GM23248 (cell line): ENCODE data around the gene COASY. TPM values are rescaled to one million over a fixed set of nuclear protein-coding genes. Genes with fewer than 3 reads are reported as not detected.

Experiments used
- DNase-seq: peaks from one replicate; pipeline ENCODE4 v3.0.0-alpha.2; 2015
- H2AFZ ChIP-seq: fragments of 200-600 bp; sonication (generic); 2 replicates; pipeline ENCODE4 v1.6.1; 2016; ENCODE audit warnings: antibody characterized with exemption
- H3F3A ChIP-seq: fragments of 200-600 bp; sonication (generic); 2 replicates; pipeline ENCODE4 v1.6.1; 2016; ENCODE audit warnings: mild to moderate bottlenecking, antibody characterized with exemption, mixed run types; ENCODE audit not compliant: insufficient read depth
- H3K27ac ChIP-seq: fragments of 200-600 bp; sonication (generic); 2 replicates; pipeline ENCODE4 v1.5.1; 2016; ENCODE audit warnings: mild to moderate bottlenecking
- H3K27me3 ChIP-seq: fragments of 200-600 bp; sonication (generic); replicated peaks from 2 replicates; pipeline ENCODE4 v1.6.1; 2016; ENCODE audit warnings: mild to moderate bottlenecking; ENCODE audit not compliant: insufficient read depth
- H3K36me3 ChIP-seq: fragments of 200-600 bp; sonication (generic); 2 replicates; pipeline ENCODE4 v1.6.1; 2016; ENCODE audit warnings: low read depth, mild to moderate bottlenecking
- H3K4me1 ChIP-seq: fragments of 200-600 bp; sonication (generic); 2 replicates; pipeline ENCODE4 v1.6.1; 2016; ENCODE audit warnings: mild to moderate bottlenecking; ENCODE audit not compliant: insufficient read depth
- H3K4me2 ChIP-seq: fragments of 200-600 bp; sonication (generic); one replicate; pipeline ENCODE4 v1.6.1; 2016; ENCODE audit warnings: mild to moderate bottlenecking; ENCODE audit not compliant: unreplicated experiment
- H3K4me3 ChIP-seq: fragments of 200-600 bp; sonication (generic); 2 replicates; pipeline ENCODE4 v1.5.1; 2016; ENCODE audit warnings: mild to moderate bottlenecking
- H3K79me2 ChIP-seq: fragments of 200-600 bp; sonication (generic); 2 replicates; pipeline ENCODE4 v1.6.1; 2016; ENCODE audit warnings: mild to moderate bottlenecking; ENCODE audit not compliant: insufficient read depth
- H3K9ac ChIP-seq: fragments of 200-600 bp; sonication (generic); 2 replicates; pipeline ENCODE4 v1.6.1; 2016; ENCODE audit warnings: mild to moderate bottlenecking
- H3K9me2 ChIP-seq: fragments of 200-600 bp; sonication (generic); 2 replicates; pipeline ENCODE4 v1.6.1; 2016; ENCODE audit warnings: mixed run types, mild to moderate bottlenecking, moderate library complexity; ENCODE audit not compliant: insufficient read depth
- H3K9me3 ChIP-seq: fragments of 200-600 bp; sonication (generic); one replicate; pipeline ENCODE4 v1.6.1; 2017; ENCODE audit warnings: low read depth
- H4K20me1 ChIP-seq: fragments of 200-600 bp; sonication (generic); 2 replicates; pipeline ENCODE4 v1.6.0; 2016; ENCODE audit not compliant: insufficient read depth
- EZH2 ChIP-seq: fragments of 200-600 bp; sonication (generic); IDR thresholded peaks from 2 replicates; pipeline ENCODE4 v1.6.1; 2018; ENCODE audit warnings: antibody characterized with exemption, mild to moderate bottlenecking; ENCODE audit not compliant: insufficient read depth, poor library complexity, severe bottlenecking
- EZH2phosphoT487 ChIP-seq: fragments of 200-600 bp; sonication (generic); IDR thresholded peaks from 2 replicates; pipeline ENCODE4 v1.6.1; 2018; ENCODE audit warnings: antibody characterized with exemption, moderate library complexity, mild to moderate bottlenecking, low read depth; ENCODE audit not compliant: insufficient read depth
- WGBS, 2 experiments: methylation state at CpG; one replicate each; pipeline ENCODE4 v1.1.6; 2015 to 2017; ENCODE audit warnings: low lambda C conversion rate in 2 of 2, low coverage in 1 of 2; ENCODE audit errors: missing lambda C conversion rate in 2 of 2; 5-methylcytosine and 5-hydroxymethylcytosine counted together
- in situ Hi-C: fragments of 300-500 bp; cut with MboI; formaldehyde crosslinking; loops from 2 replicates; pipeline ENCODE4 v1.15.0; 2020
- microRNA-seq: library from miRNA; unstranded; fragments of <30 nt; microRNA quantifications from one replicate; pipeline ENCODE4, GENCODE V29; 2016; ENCODE audit warnings: borderline number of aligned reads
- polyA plus RNA-seq: library from polyadenylated mRNA; unstranded; fragments of >200 nt; fragmentation: Nextera tagmentation; extraction: Ambion mirVana; gene quantifications from 2 replicates; pipeline ENCODE4 v1.2.1, GENCODE V29; 2016
- total RNA-seq: library from RNA; depleted of rRNA; stranded (reverse); fragments of >200 nt; shearing (Covaris generic); gene quantifications from 2 replicates; pipeline ENCODE4 v1.2.3, GENCODE V29; 2014; rRNA removed

Gene COASY
- total and polyA plus RNA-seq, 2 experiments from 2014 or later, result 22.7 to 50.1 TPM

DNA sequence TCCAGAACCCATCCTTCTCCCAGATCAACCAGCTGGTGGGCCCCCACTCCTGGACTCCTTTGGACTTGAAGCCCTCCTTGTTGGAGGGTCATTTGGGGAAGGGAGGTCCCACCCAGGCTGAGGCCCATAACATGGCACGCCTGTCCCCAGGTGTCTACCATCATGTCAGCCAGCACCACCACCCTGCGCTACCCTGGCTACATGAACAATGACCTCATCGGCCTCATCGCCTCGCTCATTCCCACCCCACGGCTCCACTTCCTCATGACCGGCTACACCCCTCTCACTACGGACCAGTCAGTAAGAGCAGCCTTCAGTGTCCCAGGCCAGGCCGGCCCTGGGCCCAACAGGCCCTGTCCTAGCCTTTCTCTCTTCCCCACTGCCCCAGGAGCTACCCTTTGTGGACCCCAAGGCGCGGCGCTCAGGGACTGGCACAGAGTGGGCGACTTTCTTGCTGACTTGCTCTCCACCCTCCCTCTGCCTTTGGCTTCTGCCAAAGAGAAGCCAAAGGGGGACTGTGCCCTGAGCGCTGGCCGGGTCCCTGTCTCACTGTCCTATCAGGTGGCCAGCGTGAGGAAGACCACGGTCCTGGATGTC lies 51.8 kb downstream of the COASY start:
- H3K4me1 ChIP-seq, result no peaks in the 10 kb centered on the region; the same call in 1 of the 2 replicates
- H3K27me3 ChIP-seq, result no peaks in the 10 kb centered on the region
- in situ Hi-C loops, result no loop called here
- H3K9ac ChIP-seq, result no peak overlapping the region
- no peak for TF ChIP-seq EZH2phosphoT487
- no peak for TF ChIP-seq EZH2
- no peak overlapping the region for H3K27ac ChIP-seq
- no peaks in the 10 kb centered on the region for H4K20me1 ChIP-seq
- H3K36me3 ChIP-seq, result peaks cover 14% of the 10 kb centered on the region
- no peaks in the 10 kb centered on the region for H3F3A ChIP-seq
- DNase-seq, result no peak
- no peaks in the 10 kb centered on the region for H3K9me2 ChIP-seq
- no peaks in the 10 kb centered on the region for H3K9me3 ChIP-seq
- H3K4me2 ChIP-seq, result no peak overlapping the region
- WGBS, 2 experiments, result 94 to 97% methylated on average over 17 of the region's 17 CpGs
- H2AFZ ChIP-seq, result no peak overlapping the region
- peaks cover 12% of the 10 kb centered on the region for H3K79me2 ChIP-seq
- H3K4me3 ChIP-seq, result no peak overlapping the region

Small RNA genes within 50 kb of the gene (microRNA-seq; reads per million reads assigned to microRNA genes)
- 7.2 reads per million, percentile 11 among the genes with 10 or more reads in this experiment for gene MIR5010

Other genes with a start within 250 kb of the COASY start
- gene STAT3, start 173.7 kb upstream of the COASY start, total RNA-seq, result 79.4 and 84.1 TPM in 2 replicates
- 112 and 115 TPM in 2 replicates for gene STAT3, start 173.7 kb upstream of the COASY start, polyA plus RNA-seq
- 1,074 and 1,102 TPM in 2 replicates for gene CAVIN1, start 138.9 kb upstream of the COASY start, total RNA-seq
- 666 and 686 TPM in 2 replicates for gene CAVIN1, start 138.9 kb upstream of the COASY start, polyA plus RNA-seq
- gene ATP6V0A1, start 103.3 kb upstream of the COASY start, total RNA-seq, result 15.3 and 16.3 TPM in 2 replicates
- gene ATP6V0A1, start 103.3 kb upstream of the COASY start, polyA plus RNA-seq, result 21.6 and 26.0 TPM in 2 replicates
- 68.1 and 83.1 TPM in 2 replicates for gene NAGLU, start 25.9 kb upstream of the COASY start, total RNA-seq
- gene NAGLU, start 25.9 kb upstream of the COASY start, polyA plus RNA-seq, result 36.8 and 39.4 TPM in 2 replicates
- 0.76 and 2.3 TPM in 2 replicates for gene HSD17B1, start 9.2 kb upstream of the COASY start, total RNA-seq
- gene HSD17B1, start 9.2 kb upstream of the COASY start, polyA plus RNA-seq, result 2.6 and 3.0 TPM in 2 replicates
- 29.3 and 30.8 TPM in 2 replicates for gene MLX, start 5.0 kb downstream of the COASY start, total RNA-seq
- gene MLX, start 5.0 kb downstream of the COASY start, polyA plus RNA-seq, result 37.0 and 39.3 TPM in 2 replicates
- gene PSMC3IP, start 15.6 kb downstream of the COASY start, total RNA-seq, result 8.2 and 8.9 TPM in 2 replicates
- gene PSMC3IP, start 15.6 kb downstream of the COASY start, polyA plus RNA-seq, result 11.1 and 12.0 TPM in 2 replicates
- 54.8 and 66.7 TPM in 2 replicates for gene RETREG3, start 47.2 kb downstream of the COASY start, total RNA-seq
- gene RETREG3, start 47.2 kb downstream of the COASY start, polyA plus RNA-seq, result 36.3 and 38.0 TPM in 2 replicates
- 42.5 and 53.0 TPM in 2 replicates for gene TUBG1, start 47.5 kb downstream of the COASY start, total RNA-seq
- 91.4 and 95.3 TPM in 2 replicates for gene TUBG1, start 47.5 kb downstream of the COASY start, polyA plus RNA-seq
- gene TUBG2, start 97.1 kb downstream of the COASY start, total RNA-seq, result 12.1 and 14.4 TPM in 2 replicates
- 29.8 and 30.9 TPM in 2 replicates for gene TUBG2, start 97.1 kb downstream of the COASY start, polyA plus RNA-seq
- 19.0 and 32.2 TPM in 2 replicates for gene PLEKHH3, start 114.8 kb downstream of the COASY start, total RNA-seq
- gene PLEKHH3, start 114.8 kb downstream of the COASY start, polyA plus RNA-seq, result 6.4 and 7.5 TPM in 2 replicates
- 1.1 and 3.5 TPM in 2 replicates for gene CCR10, start 119.7 kb downstream of the COASY start, total RNA-seq
- 1.6 and 2.5 TPM in 2 replicates for gene CCR10, start 119.7 kb downstream of the COASY start, polyA plus RNA-seq
- gene CNTNAP1, start 120.4 kb downstream of the COASY start, total RNA-seq, result 23.3 and 24.5 TPM in 2 replicates
- gene CNTNAP1, start 120.4 kb downstream of the COASY start, polyA plus RNA-seq, result 3.2 and 3.6 TPM in 2 replicates
- 22.4 and 22.5 TPM in 2 replicates for gene EZH1, start 182.9 kb downstream of the COASY start, total RNA-seq
- gene EZH1, start 182.9 kb downstream of the COASY start, polyA plus RNA-seq, result 19.9 and 22.8 TPM in 2 replicates
- gene RAMP2, start 199.1 kb downstream of the COASY start, total RNA-seq, result 3.7 TPM in 1 of 2 replicates, not detected in the other
- gene RAMP2, start 199.1 kb downstream of the COASY start, polyA plus RNA-seq, result 2.3 and 2.4 TPM in 2 replicates
- gene VPS25, start 211.3 kb downstream of the COASY start, total RNA-seq, result 93.0 and 96.0 TPM in 2 replicates
- gene VPS25, start 211.3 kb downstream of the COASY start, polyA plus RNA-seq, result 103 TPM in 2 replicates
- 3.0 and 3.4 TPM in 2 replicates for gene WNK4, start 218.5 kb downstream of the COASY start, total RNA-seq
- 11.4 and 12.6 TPM in 2 replicates for gene WNK4, start 218.5 kb downstream of the COASY start, polyA plus RNA-seq
- 39.1 and 48.0 TPM in 2 replicates for gene COA3, start 236.6 kb downstream of the COASY start, total RNA-seq
- 125 TPM in 2 replicates for gene COA3, start 236.6 kb downstream of the COASY start, polyA plus RNA-seq
- not detected in 2 replicates for gene CNTD1, start 236.7 kb downstream of the COASY start, total RNA-seq
- 0.14 and 0.71 TPM in 2 replicates for gene CNTD1, start 236.7 kb downstream of the COASY start, polyA plus RNA-seq